ENCODE data around the gene EMILIN3. TPM values are rescaled to one million over a fixed set of nuclear protein-coding genes. Genes with fewer than 3 reads are reported as not detected.

Gene EMILIN3
- total RNA-seq, 2 donors from 2014 or later, result 0.14 to 0.27 TPM

GRCh38 chr20:41329435-41330342, 36.9 kb downstream of the EMILIN3 start:
- Histone ChIP-seq H3K27ac (peak overlapping the region; percentile 82 to 91), H3K9me3 (no peaks in the 10 kb centered on the region), H3K27me3 (replicated peaks; ENCODE audit: insufficient read depth) (no peaks in the 10 kb centered on the region), H3K4me1 (ENCODE audit: control insufficient read depth in 1 of 2, low read depth in 2 of 2) (peaks cover 5 to 16% of the 10 kb centered on the region in 2 donors), H3K36me3 (no peaks in the 10 kb centered on the region), H3K4me3 (peak overlapping the region; percentile 21)
- ATAC-seq (ENCODE audit: insufficient number of reproducible peaks, low FRiP score, low read depth), result peak; percentile 100
- TF ChIP-seq CTCF (IDR thresholded peaks at IDR 0.05), result no peak
- peak; percentile 80 for DNase-seq (ENCODE audit: low spot score)

- Histone ChIP-seq H3K4me1 (ENCODE audit: control insufficient read depth in 1 of 2, low read depth in 2 of 2) (peaks cover 5 to 16% of the 10 kb centered on the region in 2 donors), H3K9me3 (no peaks in the 10 kb centered on the region), H3K27me3 (replicated peaks; ENCODE audit: insufficient read depth) (no peaks in the 10 kb centered on the region), H3K4me3 (no peak overlapping the region), H3K36me3 (no peaks in the 10 kb centered on the region), H3K27ac (no peak overlapping the region)
- ATAC-seq (ENCODE audit: insufficient number of reproducible peaks, low FRiP score, low read depth) (no peak), DNase-seq (ENCODE audit: low spot score) (no peak)
- no peak for TF ChIP-seq CTCF (IDR thresholded peaks at IDR 0.05)
Observed at GRCh38 chr20:41327178-41327577, 39.4 kb downstream of the EMILIN3 start.

GRCh38 chr20:41320976-41321375, 45.6 kb downstream of the EMILIN3 start:
- DNase-seq (ENCODE audit: low spot score) (no peak), ATAC-seq (ENCODE audit: insufficient number of reproducible peaks, low FRiP score, low read depth) (no peak)
- H3K9me3 ChIP-seq, result no peaks in the 10 kb centered on the region
- no peak for TF ChIP-seq CTCF (IDR thresholded peaks at IDR 0.05)
- H3K27me3 ChIP-seq (replicated peaks; ENCODE audit: insufficient read depth), result no peaks in the 10 kb centered on the region
- no peaks in the 10 kb centered on the region for H3K36me3 ChIP-seq
- no peak overlapping the region for H3K4me3 ChIP-seq
- H3K4me1 ChIP-seq (ENCODE audit: control insufficient read depth in 1 of 2, low read depth in 2 of 2), result peaks cover 0 to 13% of the 10 kb centered on the region in 2 donors
- H3K27ac ChIP-seq, result no peak overlapping the region

- peaks cover 4 to 19% of the 10 kb centered on the region in 2 donors for H3K4me1 ChIP-seq (ENCODE audit: control insufficient read depth in 1 of 2, low read depth in 2 of 2)
- no peaks in the 10 kb centered on the region for H3K36me3 ChIP-seq
- H3K27me3 ChIP-seq (replicated peaks; ENCODE audit: insufficient read depth), result no peaks in the 10 kb centered on the region
- no peaks in the 10 kb centered on the region for H3K9me3 ChIP-seq
- no peak overlapping the region for H3K27ac ChIP-seq
- no peak overlapping the region for H3K4me3 ChIP-seq
- ATAC-seq (ENCODE audit: insufficient number of reproducible peaks, low FRiP score, low read depth) (no peak), DNase-seq (ENCODE audit: low spot score) (no peak)
- no peak for TF ChIP-seq CTCF (IDR thresholded peaks at IDR 0.05)
Observed at GRCh38 chr20:41320441-41320840, 46.2 kb downstream of the EMILIN3 start.

GRCh38 chr20:41318271-41318649, 48.4 kb downstream of the EMILIN3 start:
- Histone ChIP-seq H3K4me1 (ENCODE audit: control insufficient read depth in 1 of 2, low read depth in 2 of 2) (peaks cover 7 to 37% of the 10 kb centered on the region in 2 donors), H3K27me3 (replicated peaks; ENCODE audit: insufficient read depth) (no peaks in the 10 kb centered on the region), H3K27ac (peak overlapping the region; percentile 78 to 83), H3K9me3 (no peaks in the 10 kb centered on the region), H3K4me3 (peak overlapping the region; percentile 87), H3K36me3 (no peaks in the 10 kb centered on the region)
- DNase-seq (ENCODE audit: low spot score), result no peak
- no peak for TF ChIP-seq CTCF (IDR thresholded peaks at IDR 0.05)
- no peak for ATAC-seq (ENCODE audit: insufficient number of reproducible peaks, low FRiP score, low read depth)
